Cerebellar cortex (tissue), 1 donor: ENCODE data around the gene CCDC127.

Experiments used
- DNase-seq: peaks from one replicate; pipeline ENCODE4 v3.0.0-alpha.2; 2015; ENCODE audit warnings: low spot score

Gene CCDC127

GRCh38 chr5:157126-157715, 60.7 kb downstream of the CCDC127 start:
- DNase-seq: no peak

GRCh38 chr5:156411-157072, 61.4 kb downstream of the CCDC127 start:
- no peak for DNase-seq

GRCh38 chr5:155651-156410, 62.1 kb downstream of the CCDC127 start:
- no peak for DNase-seq

GRCh38 chr5:154826-155225, 63.1 kb downstream of the CCDC127 start:
- no peak for DNase-seq

GRCh38 chr5:154236-154635, 63.7 kb downstream of the CCDC127 start:
- DNase-seq: no peak

GRCh38 chr5:153256-153655, 64.7 kb downstream of the CCDC127 start:
- DNase-seq: no peak

GRCh38 chr5:152077-152476, 65.9 kb downstream of the CCDC127 start:
- no peak for DNase-seq

GRCh38 chr5:150746-151145, 67.2 kb downstream of the CCDC127 start:
- DNase-seq: no peak

- DNase-seq: no peak
Observed at GRCh38 chr5:149745-150485, 68.0 kb downstream of the CCDC127 start.

GRCh38 chr5:147751-148150, 70.2 kb downstream of the CCDC127 start:
- no peak for DNase-seq
